Activated T-cell treated with anti-CD3 and anti-CD28 coated beads, Interleukin-2, amount 50 U/mL, for 4 hours (primary cell): Measurements from ENCODE around the gene CPT1C. TPM values are rescaled to one million over a fixed set of nuclear protein-coding genes. Genes with fewer than 3 reads are reported as not detected.
"Not testable (repeated sequence)": the region's sequence is repeated elsewhere in the genome, so short reads cannot be mapped to it uniquely, and the experiment has no call there.

ENCODE experiments used
- ATAC-seq, 2 donors: fragments of 200-7000 bp; cut with Tn5 transposase; one replicate each; pipeline ENCODE4 v1.10.0; 2021
- DNase-seq: peaks from one replicate; pipeline ENCODE4 v3.0.0-alpha.2; 2020
- H3K27me3 Mint-ChIP-seq: one replicate; pipeline ENCODE4 v1.8.0; 2021; ENCODE audit warnings: low read depth, mixed read lengths
- H3K36me3 Mint-ChIP-seq: one replicate; pipeline ENCODE4 v1.8.0; 2022; ENCODE audit warnings: mixed read lengths; ENCODE audit not compliant: insufficient read depth
- H3K4me1 Mint-ChIP-seq: one replicate; pipeline ENCODE4 v1.8.0; 2021; ENCODE audit warnings: low read depth, mixed read lengths
- H3K4me3 Mint-ChIP-seq: one replicate; pipeline ENCODE4 v1.8.0; 2021; ENCODE audit warnings: mild to moderate bottlenecking, moderate library complexity, mixed read lengths
- H3K9me3 Mint-ChIP-seq: one replicate; pipeline ENCODE4 v1.8.0; 2021; ENCODE audit warnings: mixed read lengths
- total RNA-seq, 3 donors: library from RNA; stranded (reverse); gene quantifications; one replicate each; pipeline ENCODE4 v1.2.1, GENCODE V29; 2021

Gene CPT1C
- total RNA-seq, 3 donors from 2014 or later, result 0.60 to 1.2 (median 0.95) TPM

- H3K9me3 Mint-ChIP-seq, result no peaks in the 10 kb centered on the region
- H3K4me3 Mint-ChIP-seq, result no peak overlapping the region
- H3K4me1 Mint-ChIP-seq, result peaks cover 4% of the 10 kb centered on the region
- no peak for DNase-seq
- H3K36me3 Mint-ChIP-seq, result no peaks in the 10 kb centered on the region
- no peak for ATAC-seq
- peaks cover 7% of the 10 kb centered on the region for H3K27me3 Mint-ChIP-seq
Observed at GRCh38 chr19:49696115-49696514, 5.2 kb downstream of the CPT1C start.

GRCh38 chr19:49696865-49697264, 5.9 kb downstream of the CPT1C start:
- no peaks in the 10 kb centered on the region for H3K9me3 Mint-ChIP-seq
- H3K4me3 Mint-ChIP-seq, result no peak overlapping the region
- no peaks in the 10 kb centered on the region for H3K4me1 Mint-ChIP-seq
- no peaks in the 10 kb centered on the region for H3K36me3 Mint-ChIP-seq
- peaks cover 2% of the 10 kb centered on the region for H3K27me3 Mint-ChIP-seq
- DNase-seq, result no peak
- no peak for ATAC-seq

- ATAC-seq (no peak), DNase-seq (no peak)
- Mint-ChIP-seq H3K9me3 (no peaks in the 10 kb centered on the region), H3K36me3 (no peaks in the 10 kb centered on the region), H3K4me1 (no peaks in the 10 kb centered on the region), H3K27me3 (no peaks in the 10 kb centered on the region), H3K4me3 (no peak overlapping the region)
Observed at GRCh38 chr19:49699364-49699763, 8.4 kb downstream of the CPT1C start.

- ATAC-seq, result no peak
- DNase-seq, result no peak
- Mint-ChIP-seq H3K4me3 (no peak overlapping the region), H3K4me1 (no peaks in the 10 kb centered on the region), H3K9me3 (no peaks in the 10 kb centered on the region), H3K27me3 (no peaks in the 10 kb centered on the region), H3K36me3 (no peaks in the 10 kb centered on the region)
Observed at GRCh38 chr19:49700563-49700962, 9.6 kb downstream of the CPT1C start.

GRCh38 chr19:49701271-49701786, 10.4 kb downstream of the CPT1C start:
- DNase-seq (no peak), ATAC-seq (peak in 1 of 2 donors; percentile 25)
- H3K27me3 Mint-ChIP-seq, result no peaks in the 10 kb centered on the region
- H3K4me1 Mint-ChIP-seq, result no peaks in the 10 kb centered on the region
- H3K4me3 Mint-ChIP-seq, result no peak overlapping the region
- no peaks in the 10 kb centered on the region for H3K9me3 Mint-ChIP-seq
- H3K36me3 Mint-ChIP-seq, result no peaks in the 10 kb centered on the region

GRCh38 chr19:49704888-49705642, 14.1 kb downstream of the CPT1C start:
- ATAC-seq, result no peak
- peaks cover 7% of the 10 kb centered on the region for H3K27me3 Mint-ChIP-seq
- no peaks in the 10 kb centered on the region for H3K36me3 Mint-ChIP-seq
- no peaks in the 10 kb centered on the region for H3K4me1 Mint-ChIP-seq
- H3K9me3 Mint-ChIP-seq, result no peaks in the 10 kb centered on the region
- DNase-seq, result no peak
- no peak overlapping the region for H3K4me3 Mint-ChIP-seq

GRCh38 chr19:49705919-49706318, 15.0 kb downstream of the CPT1C start:
- peaks cover 8% of the 10 kb centered on the region for H3K27me3 Mint-ChIP-seq
- no peaks in the 10 kb centered on the region for H3K4me1 Mint-ChIP-seq
- no peaks in the 10 kb centered on the region for H3K9me3 Mint-ChIP-seq
- DNase-seq, result no peak
- H3K36me3 Mint-ChIP-seq, result no peaks in the 10 kb centered on the region
- ATAC-seq, result no peak
- no peak overlapping the region for H3K4me3 Mint-ChIP-seq

GRCh38 chr19:49710372-49710951, 19.5 kb downstream of the CPT1C start:
- Mint-ChIP-seq H3K4me1 (no peaks in the 10 kb centered on the region), H3K9me3 (no peaks in the 10 kb centered on the region)
- ATAC-seq, result no peak

GRCh38 chr19:49712397-49712859, 21.5 kb downstream of the CPT1C start:
- Mint-ChIP-seq H3K27me3 (peaks cover 7% of the 10 kb centered on the region), H3K36me3 (no peaks in the 10 kb centered on the region), H3K9me3 (no peaks in the 10 kb centered on the region), H3K4me1 (peaks cover 2% of the 10 kb centered on the region), H3K4me3 (no peak overlapping the region)
- ATAC-seq (no peak), DNase-seq (no peak)

More at GRCh38 chr19:49710372-49710951, 19.5 kb downstream of the CPT1C start:
- peaks cover 10% of the 10 kb centered on the region for H3K27me3 Mint-ChIP-seq
- no peak for DNase-seq
- H3K36me3 Mint-ChIP-seq, result no peaks in the 10 kb centered on the region
- no peak overlapping the region for H3K4me3 Mint-ChIP-seq

GRCh38 chr19:49713236-49713845, 22.4 kb downstream of the CPT1C start:
- DNase-seq (no peak), ATAC-seq (no peak)
- no peaks in the 10 kb centered on the region for H3K9me3 Mint-ChIP-seq
- H3K36me3 Mint-ChIP-seq, result no peaks in the 10 kb centered on the region
- peaks cover 6% of the 10 kb centered on the region for H3K4me1 Mint-ChIP-seq
- H3K4me3 Mint-ChIP-seq, result no peak overlapping the region
- H3K27me3 Mint-ChIP-seq, result peaks cover 6% of the 10 kb centered on the region

- no peak for ATAC-seq
- no peak for DNase-seq
- H3K27me3 Mint-ChIP-seq, result peaks cover 2% of the 10 kb centered on the region
- no peaks in the 10 kb centered on the region for H3K9me3 Mint-ChIP-seq
- H3K36me3 Mint-ChIP-seq, result peaks cover 3% of the 10 kb centered on the region
- H3K4me1 Mint-ChIP-seq, result peaks cover 6% of the 10 kb centered on the region
- H3K4me3 Mint-ChIP-seq, result no peak overlapping the region
Observed at GRCh38 chr19:49716154-49716553, 25.2 kb downstream of the CPT1C start.

- no peaks in the 10 kb centered on the region for H3K9me3 Mint-ChIP-seq
- H3K4me1 Mint-ChIP-seq, result peaks cover 6% of the 10 kb centered on the region
- H3K27me3 Mint-ChIP-seq, result no peaks in the 10 kb centered on the region
- DNase-seq (no peak), ATAC-seq (no peak)
- peaks cover 3% of the 10 kb centered on the region for H3K36me3 Mint-ChIP-seq
- peak overlapping the region; percentile 90 for H3K4me3 Mint-ChIP-seq
Observed at GRCh38 chr19:49718511-49718910, 27.6 kb downstream of the CPT1C start.

GRCh38 chr19:49718991-49719390, 28.1 kb downstream of the CPT1C start:
- Mint-ChIP-seq H3K4me3 (no peak overlapping the region), H3K27me3 (no peaks in the 10 kb centered on the region), H3K9me3 (no peaks in the 10 kb centered on the region), H3K36me3 (peaks cover 3% of the 10 kb centered on the region), H3K4me1 (peaks cover 6% of the 10 kb centered on the region)
- DNase-seq, result no peak
- ATAC-seq, result no peak

- H3K27me3 Mint-ChIP-seq, ATAC-seq, DNase-seq, H3K36me3 Mint-ChIP-seq, H3K4me1 Mint-ChIP-seq, H3K9me3 Mint-ChIP-seq: not testable (repeated sequence)
- H3K4me3 Mint-ChIP-seq, result peak overlapping the region; percentile 38
Observed at GRCh38 chr19:49719420-49719819, 28.5 kb downstream of the CPT1C start.
